ENCODE data around the gene SEZ6L2. TPM values are rescaled to one million over a fixed set of nuclear protein-coding genes. Genes with fewer than 3 reads are reported as not detected.

The SEZ6L2 gene
- total and polyA plus RNA-seq, 9 of the 15 experiments (the other 6 are each of a cell fraction or from before 2014, with no cell fraction given), result 0.10 to 2.1 (median 0.72) TPM

- TF ChIP-seq CHD7 (IDR thresholded peaks at IDR 0.05; ENCODE audit: low read depth, low read length), result no peak
- no peak for TF ChIP-seq POLR2AphosphoS2 (IDR thresholded peaks at IDR 0.05; ENCODE audit: low read length)
- TF ChIP-seq E2F6 (IDR thresholded peaks at IDR 0.05; ENCODE audit: borderline replicate concordance in 1 of 2, extremely low read depth in 1 of 2, insufficient read depth in 1 of 2, insufficient read length in 1 of 2, low read depth in 1 of 2, low read length in 1 of 2, poor library complexity in 1 of 2, severe bottlenecking in 1 of 2), result peak; percentile 48 to 66
- no peak for TF ChIP-seq RBM15 (IDR thresholded peaks at IDR 0.05; ENCODE audit: insufficient read depth, low read length)
- TF ChIP-seq ZNF133 (CRISPR knock-in tag; IDR thresholded peaks at IDR 0.05), result no peak
- peak; percentile 76 for TF ChIP-seq MAX (CRISPR knock-in tag; IDR thresholded peaks at IDR 0.05)
- no peak for TF ChIP-seq ZNF518B (CRISPR knock-in tag; IDR thresholded peaks at IDR 0.05)
- no peak for TF ChIP-seq ZBTB17 (CRISPR knock-in tag; IDR thresholded peaks at IDR 0.05)
- no peak for TF ChIP-seq KLF13 (tag; IDR thresholded peaks at IDR 0.05; ENCODE audit: borderline replicate concordance, low read depth)
These were observed 22.6 kb downstream of the SEZ6L2 start (continued) for GRCh38 chr16:29876594-29877249.

Data from K562 (cell line).